Gastroesophageal sphincter (tissue), 4 donors: ENCODE results near the gene PHLDB2. TPM values are rescaled to one million over a fixed set of nuclear protein-coding genes. Genes with fewer than 3 reads are reported as not detected.

ENCODE experiments used
- ATAC-seq: fragments of 150-250 bp; one replicate; pipeline ENCODE4 v1.9.1; 2016; ENCODE audit warnings: mild to moderate bottlenecking, moderate library complexity
- H3K27ac ChIP-seq, 4 donors: fragments of 200-600 bp; sonication (generic) in 3 of 4; 1 replicate in 3 of 4; 2 replicates in 1 of 4; pipeline ENCODE4 v1.5.1; 2016 to 2019
- H3K27me3 ChIP-seq: fragments of 200-600 bp; sonication (generic); one replicate; pipeline ENCODE4 v1.5.1; 2019
- H3K36me3 ChIP-seq, 2 donors: fragments of 200-600 bp; sonication (generic); one replicate each; pipeline ENCODE4 v1.5.1; 2019; ENCODE audit warnings: control low read depth in 1 of 2
- H3K4me1 ChIP-seq, 3 donors: fragments of 200-600 bp; sonication (generic); 1 replicate in 2 of 3; 2 replicates in 1 of 3; pipeline ENCODE4 v1.5.1; 2016 to 2019; ENCODE audit warnings: control low read depth in 2 of 3
- H3K4me3 ChIP-seq, 2 donors: fragments of 200-600 bp; sonication (generic); one replicate each; pipeline ENCODE4 v1.5.1; 2019; ENCODE audit warnings: mild to moderate bottlenecking in 1 of 2, moderate library complexity in 1 of 2
- H3K9me3 ChIP-seq, 3 donors: fragments of 200-600 bp; sonication (generic); one replicate each; pipeline ENCODE4 v1.5.1; 2017 to 2019; ENCODE audit warnings: control low read depth in 2 of 3
- EP300 ChIP-seq: sonication (generic); formaldehyde crosslinking; IDR thresholded peaks from one replicate; pipeline ENCODE4 v1.6.1; 2017; ENCODE audit warnings: antibody characterized with exemption, mild to moderate bottlenecking
- POLR2A ChIP-seq, 2 donors: fragments of 450-650 bp; IDR thresholded peaks; one replicate each; pipeline ENCODE4 v1.6.1; 2017; ENCODE audit warnings: antibody characterized with exemption in 2 of 2, mild to moderate bottlenecking in 2 of 2, moderate library complexity in 1 of 2
- POLR2AphosphoS5 ChIP-seq: sonication (generic); formaldehyde crosslinking; IDR thresholded peaks from one replicate; pipeline ENCODE4 v1.6.1; 2017; ENCODE audit warnings: antibody characterized with exemption
- WGBS, 2 donors: methylation state at CpG; one replicate each; pipeline ENCODE4 v1.1.5; 2018; ENCODE audit warnings: low coverage in 1 of 2; 5-methylcytosine and 5-hydroxymethylcytosine counted together
- total RNA-seq, 4 donors: library from RNA; depleted of rRNA; stranded (reverse); fragments of >200 nt; gene quantifications; one replicate each; pipeline ENCODE4 v1.1.0, GENCODE V29; 2016
- TF ChIP-seq, protein P1 (sequence below), 4 experiments: fragments of 200-600 bp in 2 of 4; fragments of 450-650 bp in 2 of 4; sonication (generic) in 1 of 4; IDR thresholded peaks; one replicate each; pipeline ENCODE4 v1.5.1; 2017 to 2019; ENCODE audit warnings: antibody characterized with exemption in 4 of 4, mild to moderate bottlenecking in 2 of 4, moderate library complexity in 2 of 4

PHLDB2 gene
- total RNA-seq, 4 donors from 2014 or later: 52.1 to 115 (median 77.4) TPM

DNA sequence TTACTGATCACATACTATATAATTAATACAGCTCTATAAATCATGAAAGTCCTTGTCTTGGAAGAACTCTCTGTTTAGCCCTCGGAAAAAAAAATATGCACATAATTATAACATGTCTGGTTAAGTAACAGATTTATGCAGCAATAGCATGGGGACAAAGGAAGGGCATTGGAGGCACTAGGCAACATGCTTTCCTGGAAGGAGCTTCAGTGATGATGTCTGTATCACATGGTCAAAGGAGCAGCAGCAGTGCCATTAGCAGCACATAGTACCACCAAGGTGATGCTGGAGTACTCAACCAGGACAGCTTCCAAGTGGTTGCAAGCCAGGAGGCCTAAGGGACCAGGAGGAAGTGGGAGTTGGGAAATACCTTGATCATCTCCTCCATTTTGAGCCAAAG, 36.3 kb upstream of the PHLDB2 start:
- H3K36me3 ChIP-seq: no peaks in the 10 kb centered on the region
- WGBS, 2 donors: 60 to 89% methylated on average over 1 of the region's 1 CpG
- H3K4me1 ChIP-seq: no peaks in the 10 kb centered on the region
- TF ChIP-seq POLR2A (IDR thresholded peaks at IDR 0.05) (no peak), POLR2AphosphoS5 (no peak), EP300 (no peak)
- TF ChIP-seq, protein P1, sequence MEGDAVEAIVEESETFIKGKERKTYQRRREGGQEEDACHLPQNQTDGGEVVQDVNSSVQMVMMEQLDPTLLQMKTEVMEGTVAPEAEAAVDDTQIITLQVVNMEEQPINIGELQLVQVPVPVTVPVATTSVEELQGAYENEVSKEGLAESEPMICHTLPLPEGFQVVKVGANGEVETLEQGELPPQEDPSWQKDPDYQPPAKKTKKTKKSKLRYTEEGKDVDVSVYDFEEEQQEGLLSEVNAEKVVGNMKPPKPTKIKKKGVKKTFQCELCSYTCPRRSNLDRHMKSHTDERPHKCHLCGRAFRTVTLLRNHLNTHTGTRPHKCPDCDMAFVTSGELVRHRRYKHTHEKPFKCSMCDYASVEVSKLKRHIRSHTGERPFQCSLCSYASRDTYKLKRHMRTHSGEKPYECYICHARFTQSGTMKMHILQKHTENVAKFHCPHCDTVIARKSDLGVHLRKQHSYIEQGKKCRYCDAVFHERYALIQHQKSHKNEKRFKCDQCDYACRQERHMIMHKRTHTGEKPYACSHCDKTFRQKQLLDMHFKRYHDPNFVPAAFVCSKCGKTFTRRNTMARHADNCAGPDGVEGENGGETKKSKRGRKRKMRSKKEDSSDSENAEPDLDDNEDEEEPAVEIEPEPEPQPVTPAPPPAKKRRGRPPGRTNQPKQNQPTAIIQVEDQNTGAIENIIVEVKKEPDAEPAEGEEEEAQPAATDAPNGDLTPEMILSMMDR (IDR thresholded peaks at IDR 0.05): no peak
- no peak for ATAC-seq
- peaks cover 0 to 9% (median 0%) of the 10 kb centered on the region in 3 donors for H3K9me3 ChIP-seq
- H3K4me3 ChIP-seq: no peak overlapping the region
- H3K27ac ChIP-seq: no peak overlapping the region
- H3K27me3 ChIP-seq: no peaks in the 10 kb centered on the region

DNA sequence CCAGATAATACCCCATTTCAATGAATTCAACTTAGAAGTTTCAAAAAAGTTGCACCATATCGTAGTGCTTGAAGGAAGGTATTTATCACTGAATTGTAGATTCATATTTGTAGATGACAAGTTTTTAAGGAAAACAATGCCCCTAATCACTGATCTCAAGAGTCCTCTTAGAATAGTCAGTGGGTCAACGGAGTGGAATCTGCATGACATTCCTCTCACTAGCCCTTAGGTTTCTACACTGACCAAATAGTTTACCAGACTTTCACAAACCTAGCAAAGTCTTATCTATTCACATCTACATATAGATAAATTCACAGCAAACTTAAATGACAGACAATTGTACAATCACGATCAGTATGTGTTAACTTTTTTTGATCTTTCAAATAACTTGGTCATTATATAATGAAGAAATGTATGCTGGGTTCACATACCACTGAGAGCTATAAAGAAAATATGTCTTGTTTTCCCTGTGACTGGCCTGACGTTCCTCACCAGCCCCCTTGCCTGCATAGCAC, 35.7 kb upstream of the PHLDB2 start:
- H3K27ac ChIP-seq: no peak overlapping the region
- 86 to 90% methylated on average over 4 of the region's 4 CpGs for WGBS, 2 donors

DNA sequence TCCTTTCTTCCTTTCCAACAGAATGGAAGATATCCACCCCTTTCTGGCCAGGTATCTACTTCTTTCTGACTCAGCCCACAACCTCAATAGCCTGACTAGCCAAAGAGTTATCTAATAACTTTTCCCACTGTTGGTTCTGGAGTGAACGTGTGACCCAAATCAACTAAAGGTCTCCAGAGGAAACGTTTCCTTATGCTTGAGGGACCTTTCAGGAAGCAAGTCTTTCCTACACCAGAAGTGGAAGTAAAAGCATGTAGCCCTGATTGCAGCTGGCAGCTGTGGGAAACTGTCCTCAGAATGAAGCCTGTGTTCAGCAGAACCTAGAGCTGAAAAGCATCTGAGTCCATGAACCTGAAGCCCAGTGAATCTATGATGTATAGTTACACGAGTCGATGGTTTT, 34.7 kb upstream of the PHLDB2 start:
- no peak overlapping the region for H3K27ac ChIP-seq
- 65 to 78% methylated on average over 2 to 4 of the region's 4 CpGs for WGBS, 2 donors
- no peak overlapping the region for H3K4me3 ChIP-seq
- H3K27me3 ChIP-seq: no peaks in the 10 kb centered on the region
- peaks cover 0 to 8% (median 0%) of the 10 kb centered on the region in 3 donors for H3K9me3 ChIP-seq
- no peaks in the 10 kb centered on the region for H3K4me1 ChIP-seq
- no peaks in the 10 kb centered on the region for H3K36me3 ChIP-seq
- ATAC-seq: no peak
- TF ChIP-seq POLR2AphosphoS5 (no peak), EP300 (no peak), POLR2A (IDR thresholded peaks at IDR 0.05) (no peak)
- TF ChIP-seq, protein P1 (IDR thresholded peaks at IDR 0.05): no peak

More for the DNA sequence above, 35.7 kb upstream of the PHLDB2 start:
- no peak for ATAC-seq
- H3K9me3 ChIP-seq: peaks cover 0 to 9% (median 0%) of the 10 kb centered on the region in 3 donors
- H3K36me3 ChIP-seq: no peaks in the 10 kb centered on the region
- no peak for TF ChIP-seq POLR2AphosphoS5
- TF ChIP-seq, protein P1 (IDR thresholded peaks at IDR 0.05): no peak
- no peak for TF ChIP-seq POLR2A (IDR thresholded peaks at IDR 0.05)
- TF ChIP-seq EP300: no peak
- H3K4me3 ChIP-seq: no peak overlapping the region
- H3K27me3 ChIP-seq: no peaks in the 10 kb centered on the region
- H3K4me1 ChIP-seq: no peaks in the 10 kb centered on the region

DNA sequence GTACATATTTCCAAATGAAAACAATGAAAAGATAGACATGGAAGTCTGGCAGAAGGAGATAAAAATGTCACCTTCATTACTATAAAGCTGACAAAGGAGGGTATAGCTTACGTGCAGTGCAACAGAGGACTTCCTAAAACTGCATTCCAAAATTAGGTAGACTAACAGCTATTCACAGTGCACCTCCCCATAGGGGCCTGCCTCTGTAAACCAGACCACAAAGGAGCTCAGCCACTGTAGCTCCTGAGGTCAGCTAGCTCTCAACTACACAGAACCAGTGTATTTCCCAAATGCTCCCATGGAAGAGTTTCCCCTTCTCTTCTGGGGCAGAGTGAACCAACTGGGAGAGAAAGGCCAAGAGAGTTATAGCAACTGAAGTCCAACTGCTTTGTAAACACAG, 31.2 kb upstream of the PHLDB2 start:
- Histone ChIP-seq H3K4me1 (no peaks in the 10 kb centered on the region), H3K4me3 (no peak overlapping the region), H3K9me3 (no peaks in the 10 kb centered on the region), H3K36me3 (no peaks in the 10 kb centered on the region), H3K27ac (no peak overlapping the region), H3K27me3 (no peaks in the 10 kb centered on the region)
- 92% methylated on average over 1 of the region's 1 CpG; no CpG with 5 or more reads in 1 of the 2 donors for WGBS, 2 donors
- TF ChIP-seq POLR2AphosphoS5 (no peak), POLR2A (IDR thresholded peaks at IDR 0.05) (no peak), EP300 (no peak)
- TF ChIP-seq, protein P1 (IDR thresholded peaks at IDR 0.05): no peak
- no peak for ATAC-seq

DNA sequence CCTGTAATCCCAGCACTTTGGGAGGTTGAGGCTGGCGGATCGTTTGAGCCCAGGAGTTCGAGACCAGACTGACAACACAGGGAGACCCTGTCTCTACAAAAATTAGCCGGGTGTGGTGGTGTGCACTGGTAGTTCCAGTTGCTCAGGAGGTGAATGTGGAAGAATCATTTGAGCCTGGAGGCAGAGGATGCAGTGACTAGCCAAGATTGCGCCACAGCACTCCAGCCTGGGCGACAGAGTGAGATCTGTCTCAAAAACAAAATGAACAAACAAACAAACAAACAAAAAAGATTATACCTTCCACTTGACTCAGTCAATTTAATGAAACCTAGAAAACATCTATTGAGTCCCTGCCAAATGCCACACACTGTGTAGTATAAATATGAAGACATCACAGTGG, 30.5 kb upstream of the PHLDB2 start:
- Histone ChIP-seq H3K27me3 (no peaks in the 10 kb centered on the region), H3K36me3 (no peaks in the 10 kb centered on the region), H3K27ac (no peak overlapping the region), H3K4me1 (no peaks in the 10 kb centered on the region), H3K9me3 (no peaks in the 10 kb centered on the region), H3K4me3 (no peak overlapping the region)
- ATAC-seq: no peak
- 90 to 100% methylated on average over 5 to 6 of the region's 6 CpGs for WGBS, 2 donors
- TF ChIP-seq, protein P1 (IDR thresholded peaks at IDR 0.05): no peak
- no peak for TF ChIP-seq POLR2AphosphoS5
- no peak for TF ChIP-seq POLR2A (IDR thresholded peaks at IDR 0.05)
- no peak for TF ChIP-seq EP300
